Spleen (tissue), 11 donors: Measurements from ENCODE around the gene RAB3B. TPM values are rescaled to one million over a fixed set of nuclear protein-coding genes. Genes with fewer than 3 reads are reported as not detected.
"Not testable (repeated sequence)": the region's sequence is repeated elsewhere in the genome, so short reads cannot be mapped to it uniquely, and the experiment has no call there.

Source experiments
- DNase-seq: peaks from one replicate; pipeline ENCODE4 v3.0.0-alpha.2; 2020
- H3K27ac ChIP-seq, 8 donors: fragments of 200-600 bp; sonication (generic) in 7 of 8; 1 replicate in 4 of 8; 2 replicates in 4 of 8; pipeline versions ENCODE4 v1.5.0 to v1.8.0; 2016 to 2021; ENCODE audit warnings: inconsistent platforms in 4 of 8, mild to moderate bottlenecking in 4 of 8, moderate library complexity in 1 of 8
- H3K27me3 ChIP-seq, 7 donors: fragments of 200-600 bp; sonication (generic) in 6 of 7; replicated peaks in 1 of 7; 1 replicate in 4 of 7; 2 replicates in 3 of 7; pipeline versions ENCODE4 v1.5.0 to v1.8.0; 2016 to 2021; ENCODE audit warnings: inconsistent platforms in 3 of 7, mild to moderate bottlenecking in 1 of 7
- H3K36me3 ChIP-seq, 6 donors: fragments of 200-600 bp; sonication (generic) in 5 of 6; 1 replicate in 4 of 6; 2 replicates in 2 of 6; pipeline versions ENCODE4 v1.5.0 to v1.8.0; 2016 to 2021; ENCODE audit warnings: inconsistent platforms in 2 of 6
- H3K4me1 ChIP-seq, 6 donors: fragments of 200-600 bp; sonication (generic) in 5 of 6; 1 replicate in 3 of 6; 2 replicates in 3 of 6; pipeline versions ENCODE4 v1.5.0 to v1.8.0; 2016 to 2021; ENCODE audit warnings: inconsistent platforms in 3 of 6
- H3K4me3 ChIP-seq, 8 donors: fragments of 200-600 bp; sonication (generic) in 7 of 8; 1 replicate in 4 of 8; 2 replicates in 4 of 8; pipeline versions ENCODE4 v1.5.0 to v1.8.0; 2016 to 2021; ENCODE audit warnings: inconsistent platforms in 4 of 8, mild to moderate bottlenecking in 4 of 8, moderate library complexity in 2 of 8
- H3K9me3 ChIP-seq, 8 donors: fragments of 200-600 bp; sonication (generic) in 7 of 8; 1 replicate in 4 of 8; 2 replicates in 4 of 8; pipeline versions ENCODE4 v1.5.0 to v1.8.0; 2016 to 2021; ENCODE audit warnings: inconsistent platforms in 4 of 8
- CTCF ChIP-seq, 11 experiments: fragments of 200-600 bp in 7 of 11; fragments of 450-650 bp in 4 of 11; sonication (generic) in 4 of 11; IDR thresholded peaks in 8 of 11; conservative IDR thresholded peaks in 3 of 11; 1 replicate in 7 of 11; 2 replicates in 4 of 11; pipeline versions ENCODE4 v1.4.0 to v1.8.0; 2016 to 2021; ENCODE audit warnings: antibody characterized with exemption in 11 of 11, inconsistent platforms in 4 of 11, mild to moderate bottlenecking in 1 of 11
- POLR2A ChIP-seq, 3 donors: fragments of 450-650 bp; IDR thresholded peaks; one replicate each; pipeline ENCODE4 v1.5.1; 2017; ENCODE audit warnings: antibody characterized with exemption in 3 of 3, mild to moderate bottlenecking in 1 of 3
- POLR2AphosphoS5 ChIP-seq, 3 donors: sonication (generic); formaldehyde crosslinking; IDR thresholded peaks; one replicate each; pipeline ENCODE4 v1.5.1; 2017; ENCODE audit warnings: antibody characterized with exemption in 3 of 3
- whole genome bisulfite sequencing, 5 donors: extraction: QIAGEN DNeasy Blood & Tissue Kit in 3 of 5; methylation state at CpG; one replicate each; pipeline versions ENCODE4 v1.1.5 to v1.1.7; 2013 to 2018; 5-methylcytosine and 5-hydroxymethylcytosine counted together
- intact Hi-C: fragments of 100-400 bp; cut with DNase I; formaldehyde crosslinking; loops from one replicate; pipeline ENCODE4 v1.15.0; 2023; ENCODE audit warnings: low total_unique reads
- polyA plus RNA-seq, 3 donors: library from polyadenylated mRNA; stranded (reverse); fragments of 200-250 nt; gene quantifications; one replicate each; pipeline ENCODE4 v1.2.1, GENCODE V29; 2013
- total RNA-seq, 7 donors: library from RNA; depleted of rRNA in 3 of 7; stranded (reverse); fragments of >200 nt in 3 of 7; fragmentation: NEBNext Ultra II Directional in 4 of 7; extraction: Animal tissue kit (Norgen Biotek cat#: 25700) in 4 of 7; gene quantifications; one replicate each; pipeline versions ENCODE4 v1.1.0 to v1.2.1, GENCODE V29; 2016 to 2021
- donor health status: healthy with polysubstance abuse.
- donor health status: DM: no; HTN: no; CAD: no; lungs with moderate emphysema.
- donor health status: DM: no; HTN: no; CAD: no.
- donor health status: Bipolar disorder and iron deficiency.
- donor health status: healthy.
- donor health status: DM: no; HTN: no; CAD: no.
- donor health status: DM: yes; HTN: yes; CAD: no.

The RAB3B gene
- total and polyA plus RNA-seq, 10 donors, result 0.02 to 0.32 (median 0.13) TPM; not detected in 2

DNA sequence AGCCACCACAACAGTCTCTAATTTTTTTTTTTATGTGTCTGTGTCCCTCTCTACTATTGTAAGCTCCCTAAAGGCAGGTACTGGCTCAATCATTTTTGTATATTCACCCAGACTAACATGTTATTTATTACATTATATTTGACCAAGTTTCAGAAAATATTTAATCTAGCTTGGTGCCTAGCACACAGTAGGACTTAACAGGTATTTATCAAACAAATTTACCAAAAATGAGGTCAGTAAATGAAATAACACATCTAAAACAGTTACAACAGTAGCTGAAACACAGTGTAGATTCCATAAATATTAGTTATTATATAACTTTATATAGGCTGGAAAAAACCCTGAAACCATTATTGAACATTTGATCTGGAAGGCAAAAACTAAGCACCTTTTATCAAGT is 114.7 kb downstream of the RAB3B start:
- no peak for DNase-seq
- Histone ChIP-seq H3K4me1 (peaks cover 24 to 80% (median 70%) of the 10 kb centered on the region in 6 donors), H3K4me3 (peak overlapping the region in 2 of 8 donors; percentile 80 to 95), H3K9me3 (no peaks in the 10 kb centered on the region), H3K36me3 (peaks cover 0 to 30% (median 3%) of the 10 kb centered on the region in 6 donors), H3K27me3 (no peaks in the 10 kb centered on the region), H3K27ac (no peak overlapping the region)
- TF ChIP-seq POLR2AphosphoS5 (IDR thresholded peaks at IDR 0.05), result no peak
- no peak for TF ChIP-seq POLR2A (IDR thresholded peaks at IDR 0.05)
- no peak for TF ChIP-seq CTCF (IDR thresholded peaks at IDR 0.05 in 8 of 11, conservative IDR thresholded peaks at IDR 0.05 in 3 of 11)
- intact Hi-C loops, result no loop called here

DNA sequence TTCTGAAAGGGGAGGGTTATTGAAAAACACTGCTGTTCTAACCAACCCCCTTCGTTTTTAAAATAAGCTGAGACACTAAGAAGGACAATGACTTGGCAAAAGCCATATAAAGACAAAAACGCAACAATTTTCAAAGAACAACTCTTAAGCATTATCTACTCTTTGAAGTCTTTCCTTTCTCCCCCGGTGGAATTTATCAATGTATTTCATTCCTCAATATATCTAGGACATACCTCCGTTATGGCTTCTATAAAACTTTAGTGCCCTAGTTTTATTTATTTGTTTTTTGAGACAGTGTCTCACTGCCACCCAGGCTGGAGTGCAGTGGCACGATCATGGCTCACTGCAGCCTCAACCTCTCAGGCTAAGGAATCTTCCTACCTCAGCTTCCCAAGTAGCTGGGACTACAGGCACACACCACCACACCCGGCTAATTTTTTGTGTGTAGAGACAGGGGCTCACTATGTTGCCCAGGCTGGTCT is 115.2 kb downstream of the RAB3B start:
- Histone ChIP-seq H3K36me3 (peaks cover 0 to 30% (median 3%) of the 10 kb centered on the region in 6 donors), H3K4me3 (peak overlapping the region in 1 of 8 donors; percentile 28), H3K9me3 (no peaks in the 10 kb centered on the region), H3K27me3 (no peaks in the 10 kb centered on the region), H3K4me1 (peaks cover 24 to 85% (median 73%) of the 10 kb centered on the region in 6 donors), H3K27ac (no peak overlapping the region)
- TF ChIP-seq POLR2A (IDR thresholded peaks at IDR 0.05) (no peak), POLR2AphosphoS5 (IDR thresholded peaks at IDR 0.05) (no peak), CTCF (IDR thresholded peaks at IDR 0.05 in 8 of 11, conservative IDR thresholded peaks at IDR 0.05 in 3 of 11) (no peak)
- 54 to 72% (median 62%) methylated on average over 6 of the region's 6 CpGs for WGBS, 5 donors
- DNase-seq, result no peak
- intact Hi-C loops, result no loop called here

DNA sequence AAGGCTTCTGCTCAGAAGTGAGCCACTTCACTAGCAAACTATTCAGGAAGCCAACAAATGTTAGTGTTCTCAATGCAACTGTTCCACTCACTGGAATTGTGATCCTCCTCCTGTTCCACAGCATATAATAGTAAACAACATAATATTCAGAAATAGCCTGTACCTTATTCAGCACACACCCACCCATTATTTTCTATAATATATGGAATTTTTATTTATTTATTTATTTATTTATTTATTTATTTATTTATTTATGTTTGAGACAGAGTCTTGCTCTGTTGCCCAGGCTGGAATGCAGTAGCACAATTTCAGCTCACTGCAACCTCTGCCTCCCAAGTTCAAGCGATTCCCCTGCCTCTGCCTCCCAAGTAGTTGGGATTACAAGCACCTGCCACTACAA is 117.2 kb downstream of the RAB3B start:
- WGBS, 5 donors, result 92 to 100% (median 97%) methylated on average over 1 of the region's 1 CpG
- H3K27me3 ChIP-seq, intact Hi-C loops, H3K27ac ChIP-seq, H3K9me3 ChIP-seq, DNase-seq, H3K4me3 ChIP-seq: not testable (repeated sequence)
- H3K36me3 ChIP-seq, result peaks cover 0 to 30% (median 3%) of the 10 kb centered on the region in 6 donors
- H3K4me1 ChIP-seq, result peaks cover 20 to 92% (median 68%) of the 10 kb centered on the region in 6 donors

- DNase-seq, result no peak
- Histone ChIP-seq H3K9me3 (no peaks in the 10 kb centered on the region), H3K4me1 (peaks cover 24 to 94% (median 61%) of the 10 kb centered on the region in 6 donors), H3K27me3 (no peaks in the 10 kb centered on the region), H3K27ac (peak overlapping the region in 2 of 8 donors; percentile 10 to 25), H3K4me3 (no peak overlapping the region), H3K36me3 (peaks cover 0 to 30% (median 3%) of the 10 kb centered on the region in 6 donors)
- 89 to 97% (median 94%) methylated on average over 6 of the region's 6 CpGs for WGBS, 5 donors
- TF ChIP-seq CTCF (IDR thresholded peaks at IDR 0.05 in 8 of 11, conservative IDR thresholded peaks at IDR 0.05 in 3 of 11) (no peak), POLR2AphosphoS5 (IDR thresholded peaks at IDR 0.05) (no peak), POLR2A (IDR thresholded peaks at IDR 0.05) (no peak)
- intact Hi-C loops, result no loop called here
These were observed 119.0 kb downstream of the RAB3B start for GRCh38 chr1:51871351-51871975.
